HG03103 (cell line): ENCODE data around the gene TSHZ1.
"Not testable (repeated sequence)": the region's sequence is repeated elsewhere in the genome, so short reads cannot be mapped to it uniquely, and the experiment has no call there.

Experiments
- ATAC-seq: cut with Tn5 transposase; IDR thresholded peaks from one replicate; pipeline ENCODE4 v1.9.1; 2021; ENCODE audit warnings: low read depth; ENCODE audit not compliant: unreplicated experiment

TSHZ1 gene

DNA sequence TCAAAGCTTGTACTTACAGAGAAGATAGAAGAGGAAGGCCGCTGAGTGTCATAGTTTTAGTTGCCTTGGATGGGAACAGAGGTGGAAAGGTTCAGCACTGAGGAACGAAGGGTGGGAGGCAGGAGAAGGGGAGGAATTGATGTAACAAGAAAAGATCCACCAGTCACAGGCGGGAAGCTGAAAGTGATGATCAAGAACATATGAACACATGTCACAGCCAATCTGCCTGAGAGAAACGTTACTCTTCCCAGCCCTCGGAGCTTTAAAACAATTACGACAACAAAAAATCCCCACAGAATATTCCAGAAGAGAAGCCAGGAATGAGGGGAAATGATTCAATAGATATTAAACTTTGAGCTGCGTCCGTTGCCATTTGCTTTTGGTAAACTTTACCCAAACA, 87.1 kb downstream of the TSHZ1 start:
- ATAC-seq, result no peak

GRCh38 chr18:75304678-75305557, 94.3 kb downstream of the TSHZ1 start:
- ATAC-seq, result no peak

DNA sequence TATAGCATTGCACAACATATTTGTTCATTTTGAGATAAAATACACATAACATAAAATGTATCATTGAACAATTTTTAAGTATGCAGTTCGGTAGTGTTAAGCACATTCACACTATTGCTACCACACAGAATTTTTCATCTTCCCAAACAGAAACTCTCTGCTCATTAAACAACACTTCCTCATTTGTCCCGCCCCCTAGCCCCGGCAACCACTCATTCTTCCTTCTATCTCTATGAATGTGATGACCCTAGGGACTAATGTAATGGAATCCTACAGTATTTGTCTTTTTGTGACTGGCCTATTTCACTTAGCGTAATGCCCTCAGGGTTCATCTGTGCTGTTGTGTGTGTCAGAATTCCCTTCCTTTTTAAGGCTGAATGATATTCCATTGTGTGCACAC, 95.4 kb downstream of the TSHZ1 start:
- ATAC-seq, result no peak

GRCh38 chr18:75307530-75307929, 96.9 kb downstream of the TSHZ1 start:
- no peak for ATAC-seq

GRCh38 chr18:75309564-75309963, 99.0 kb downstream of the TSHZ1 start:
- no peak for ATAC-seq

GRCh38 chr18:75314117-75314516, 103.5 kb downstream of the TSHZ1 start:
- ATAC-seq, result no peak

DNA sequence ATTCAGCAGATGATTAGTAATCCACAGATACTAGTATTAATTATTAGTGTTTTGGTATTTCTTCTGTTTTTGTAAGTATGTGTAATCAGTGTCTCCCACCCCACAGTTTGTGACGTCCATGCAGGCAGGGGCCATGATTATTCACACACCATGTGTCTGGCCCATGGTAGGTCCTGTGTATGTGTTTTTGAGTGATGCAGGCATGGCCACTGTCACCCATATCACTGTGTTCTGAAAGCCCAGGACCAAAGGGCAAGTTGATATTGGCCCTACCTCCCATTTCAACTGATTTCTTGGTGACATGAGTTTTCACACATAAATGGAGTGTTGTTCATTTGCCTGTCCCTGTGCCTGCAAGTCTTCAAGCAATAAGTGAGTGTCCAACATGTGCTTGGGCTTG, 104.0 kb downstream of the TSHZ1 start:
- no peak for ATAC-seq

GRCh38 chr18:75316223-75316622, 105.6 kb downstream of the TSHZ1 start:
- no peak for ATAC-seq

DNA sequence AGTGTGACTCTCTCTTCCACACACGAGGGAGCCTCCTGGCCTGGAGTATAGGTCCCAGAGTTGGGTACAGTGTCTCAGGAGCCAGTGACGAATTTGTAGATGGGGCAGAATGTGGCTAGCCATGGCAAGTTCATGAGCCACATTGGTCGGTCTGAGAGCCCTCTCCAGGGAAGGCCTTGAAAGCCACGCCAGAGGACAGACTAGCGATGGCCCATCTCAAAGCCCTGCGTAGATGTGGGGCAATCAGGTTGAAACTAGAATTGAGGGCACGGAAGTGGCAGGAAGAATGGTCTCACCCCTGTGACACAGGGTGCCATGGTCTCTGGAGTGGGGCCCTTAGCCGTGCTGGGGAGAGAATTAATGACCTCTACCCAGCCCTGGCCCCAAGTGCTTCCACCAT, 106.2 kb downstream of the TSHZ1 start:
- no peak for ATAC-seq

- no peak for ATAC-seq
Measured at GRCh38 chr18:75317300-75317699, 106.7 kb downstream of the TSHZ1 start.

DNA sequence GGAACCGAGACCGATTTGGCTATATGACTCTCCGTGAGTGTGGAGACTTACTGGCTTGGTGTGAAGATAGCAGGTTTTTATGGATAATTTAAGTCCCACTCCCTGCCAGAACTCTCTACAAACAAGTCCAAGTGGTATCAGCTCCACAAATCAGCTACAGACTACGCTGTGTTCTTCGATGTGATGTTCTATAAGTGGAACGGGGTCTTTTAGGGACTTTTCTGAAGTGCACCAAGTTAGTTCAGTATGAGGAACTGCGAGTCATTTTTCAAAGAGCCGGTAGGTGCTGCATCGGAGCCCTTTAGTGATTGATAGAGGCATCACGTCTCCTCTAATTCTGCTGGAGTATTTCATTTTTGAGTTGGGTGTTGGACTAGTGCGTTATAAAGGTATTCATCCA, 107.1 kb downstream of the TSHZ1 start:
- no peak for ATAC-seq

GRCh38 chr18:75319905-75320304, 109.3 kb downstream of the TSHZ1 start:
- ATAC-seq, result no peak

- ATAC-seq, result no peak
Measured at GRCh38 chr18:75320506-75320905, 109.9 kb downstream of the TSHZ1 start.

DNA sequence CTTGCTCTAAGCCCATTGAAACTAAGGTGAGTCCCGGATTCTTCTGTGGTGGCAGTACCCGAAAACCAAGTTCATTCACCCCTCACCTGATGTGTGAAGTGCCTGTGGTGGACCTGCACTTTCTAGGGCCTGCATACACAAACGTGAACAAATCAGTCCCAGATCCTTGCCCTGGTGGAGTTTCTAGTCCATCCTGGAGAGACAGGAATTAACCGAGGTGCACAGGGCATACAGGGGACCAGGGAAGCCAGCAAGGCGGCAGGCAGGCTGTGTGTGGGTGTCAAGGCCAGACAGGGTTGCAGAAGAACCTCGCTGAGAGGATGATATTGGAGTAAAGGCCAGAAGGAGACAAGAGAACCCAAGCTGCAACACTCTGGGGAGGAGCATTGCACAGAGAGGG, 110.8 kb downstream of the TSHZ1 start:
- no peak for ATAC-seq

GRCh38 chr18:75322206-75322605, 111.6 kb downstream of the TSHZ1 start:
- no peak for ATAC-seq

DNA sequence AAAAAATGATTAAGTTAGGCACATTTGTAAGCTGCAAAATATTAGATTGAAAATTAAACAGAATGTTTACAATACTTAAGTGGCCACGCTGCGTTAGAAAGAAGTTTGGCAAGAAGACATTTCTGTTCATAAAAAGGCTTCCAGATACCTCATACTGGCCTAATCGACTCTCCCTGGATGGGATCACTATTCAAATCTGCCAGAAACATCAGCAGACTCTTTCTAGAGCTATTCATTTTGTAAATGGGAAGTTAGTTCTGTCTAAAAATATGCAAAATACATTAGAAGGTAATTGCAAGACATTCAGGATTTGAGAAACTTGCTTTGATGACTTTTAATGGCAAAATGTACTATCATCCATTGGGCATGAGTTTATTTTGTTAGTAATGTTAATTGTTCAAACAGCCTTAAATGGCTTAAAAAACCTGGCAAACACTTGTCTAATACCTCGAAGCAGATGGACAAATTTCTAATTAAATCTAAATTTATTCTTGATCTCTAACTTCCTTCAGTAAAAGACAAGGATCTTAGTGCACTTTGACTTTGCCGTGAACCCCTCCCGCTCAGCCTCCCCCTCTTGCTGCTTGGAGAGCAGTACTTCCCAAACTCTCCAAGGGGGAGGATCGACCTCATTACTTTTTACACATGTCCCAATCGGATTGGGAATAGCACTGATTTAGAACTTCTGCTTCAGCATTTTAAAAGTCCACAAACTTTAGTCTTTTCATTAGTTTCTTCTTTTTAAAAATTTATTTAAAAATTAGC, 113.4 kb downstream of the TSHZ1 start:
- no peak for ATAC-seq

DNA sequence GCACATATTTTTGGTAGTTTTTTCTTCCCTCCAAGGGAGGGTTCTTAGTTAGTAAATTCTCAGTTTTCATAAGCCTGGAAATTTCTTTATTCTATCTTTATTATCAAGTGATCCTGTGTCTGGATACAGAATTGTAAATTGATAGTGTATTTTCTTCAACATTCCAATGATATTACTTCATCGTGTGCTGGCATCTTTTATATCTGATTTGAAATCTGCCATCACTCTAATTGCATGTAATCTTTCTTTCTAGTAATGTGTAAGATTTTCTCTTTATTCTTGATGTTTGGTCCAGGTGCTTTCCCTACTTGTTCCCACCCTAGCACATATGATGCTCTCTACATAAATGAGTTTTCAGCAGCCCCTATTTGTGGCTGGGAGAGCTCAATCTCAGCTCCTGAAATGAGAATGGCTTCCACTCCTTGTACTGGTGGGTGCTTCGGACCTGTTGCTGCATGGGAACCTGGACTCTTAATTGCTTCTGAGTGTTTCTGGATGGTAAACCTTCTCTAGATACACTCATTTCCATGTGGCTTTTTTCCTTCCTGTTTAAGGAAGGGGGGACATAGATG, 114.2 kb downstream of the TSHZ1 start:
- ATAC-seq, result no peak

GRCh38 chr18:75329753-75330152, 119.2 kb downstream of the TSHZ1 start:
- ATAC-seq, result not testable (repeated sequence)

DNA sequence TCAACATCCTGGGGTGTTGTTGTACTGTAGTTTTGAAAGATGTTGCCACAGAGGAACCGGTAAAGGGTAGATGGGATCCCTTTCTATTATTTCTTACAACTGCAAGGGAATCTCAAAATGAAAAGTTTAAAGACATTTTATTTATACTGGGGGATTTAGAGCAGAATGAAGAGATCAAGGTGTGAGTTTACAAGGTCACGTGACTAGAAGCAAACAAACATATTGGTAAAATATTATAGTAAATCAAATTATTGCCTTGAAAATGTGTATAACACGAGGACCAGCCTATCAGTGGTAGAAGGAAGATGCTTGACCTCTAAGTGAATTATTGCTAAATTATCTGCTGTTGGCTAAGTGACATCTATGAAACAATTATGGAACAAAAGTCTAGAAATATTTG, 119.7 kb downstream of the TSHZ1 start:
- no peak for ATAC-seq

DNA sequence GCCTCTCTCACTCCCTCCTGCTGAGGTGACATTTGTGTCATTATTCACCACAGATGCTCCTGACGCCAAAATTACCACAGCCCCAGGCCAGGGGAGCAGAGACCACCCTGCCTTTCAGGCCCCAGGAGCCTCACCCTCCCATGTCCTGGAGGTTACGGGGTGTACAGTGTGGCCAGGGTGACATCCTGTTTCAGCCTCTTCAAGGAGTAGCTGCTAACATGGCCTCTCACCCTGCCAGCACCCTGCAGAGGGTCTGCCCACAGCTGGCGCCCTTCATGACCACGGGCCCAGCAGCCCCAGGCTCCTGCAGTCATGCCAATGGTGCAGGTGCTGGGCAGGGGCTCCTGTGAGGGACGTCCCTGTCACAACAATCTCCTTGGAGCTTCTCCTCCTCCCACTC, 124.3 kb downstream of the TSHZ1 start:
- ATAC-seq, result no peak

- no peak for ATAC-seq
Measured at GRCh38 chr18:75335511-75335910, 124.9 kb downstream of the TSHZ1 start.

DNA sequence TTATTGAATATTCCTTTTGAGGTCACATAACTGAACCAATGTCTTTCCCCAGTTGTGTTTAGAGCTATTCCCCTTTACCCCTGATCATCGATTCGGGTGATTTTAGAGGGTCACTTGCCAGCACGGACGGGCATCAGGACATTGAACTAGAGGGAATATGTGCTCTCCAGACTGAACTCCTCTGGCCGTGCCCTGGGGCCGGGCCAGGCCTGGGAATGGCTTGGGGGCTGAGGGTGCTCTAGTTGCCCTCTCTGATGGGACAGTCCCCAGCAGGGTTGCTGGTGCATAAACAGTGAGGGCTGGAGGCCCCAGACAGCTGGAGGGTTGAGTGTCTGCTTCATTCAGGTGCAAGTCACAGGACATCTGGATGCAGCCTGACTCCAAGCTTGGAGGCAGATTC, 126.2 kb downstream of the TSHZ1 start:
- no peak for ATAC-seq
